Nephron (organoid): ENCODE measurements around the gene CRADD.
A peak's percentile ranks its signal among the peaks of the same experiment; 100 is the strongest.

Source experiments
- H3K27ac Mint-ChIP-seq, 3 experiments: 2 replicates each; pipeline ENCODE4 v1.8.0; 2020; ENCODE audit warnings: mixed read lengths in 3 of 3, mild to moderate bottlenecking in 2 of 3, moderate library complexity in 1 of 3
- H3K27me3 Mint-ChIP-seq: 2 replicates; pipeline ENCODE4 v1.8.0; 2021; ENCODE audit warnings: low read depth, mild to moderate bottlenecking, moderate library complexity, mixed read lengths
- H3K36me3 Mint-ChIP-seq: 2 replicates; pipeline ENCODE4 v1.8.0; 2020; ENCODE audit warnings: low read depth, mixed read lengths
- H3K4me1 Mint-ChIP-seq: 2 replicates; pipeline ENCODE4 v1.8.0; 2020; ENCODE audit warnings: mixed read lengths
- H3K4me3 Mint-ChIP-seq, 3 experiments: 2 replicates each; pipeline ENCODE4 v1.8.0; 2020; ENCODE audit warnings: mild to moderate bottlenecking in 3 of 3, mixed read lengths in 3 of 3, moderate library complexity in 2 of 3
- H3K9me3 Mint-ChIP-seq: 2 replicates; pipeline ENCODE4 v1.8.0; 2020; ENCODE audit warnings: mixed read lengths
- CTCF ChIP-seq, 3 experiments: fragments of 200-600 bp; sonication (generic); IDR thresholded peaks; one replicate each; pipeline ENCODE4 v1.5.0; 2021; ENCODE audit warnings: antibody characterized with exemption in 3 of 3; ENCODE audit not compliant: unreplicated experiment in 3 of 3

The CRADD gene

GRCh38 chr12:93825931-93826555 is 148.9 kb downstream of the CRADD start:
- Mint-ChIP-seq H3K27ac (no peak overlapping the region), H3K4me3 (peak overlapping the region; percentile 11 to 31 (median 15)), H3K4me1 (peaks cover 23% of the 10 kb centered on the region), H3K36me3 (no peaks in the 10 kb centered on the region), H3K9me3 (no peaks in the 10 kb centered on the region), H3K27me3 (peaks cover 10% of the 10 kb centered on the region)
- TF ChIP-seq CTCF (IDR thresholded peaks at IDR 0.05; ENCODE audit: unreplicated experiment in 3 of 3) = no peak

- Mint-ChIP-seq H3K4me1 (peaks cover 25% of the 10 kb centered on the region), H3K36me3 (no peaks in the 10 kb centered on the region), H3K27me3 (peaks cover 9% of the 10 kb centered on the region), H3K4me3 (no peak overlapping the region), H3K9me3 (no peaks in the 10 kb centered on the region), H3K27ac (peak overlapping the region in 1 of 3 experiments; percentile 26)
- no peak for TF ChIP-seq CTCF (IDR thresholded peaks at IDR 0.05; ENCODE audit: unreplicated experiment in 3 of 3)
Observed at GRCh38 chr12:93827179-93827578, 150.0 kb downstream of the CRADD start.

GRCh38 chr12:93827669-93828068 is 150.5 kb downstream of the CRADD start:
- TF ChIP-seq CTCF (IDR thresholded peaks at IDR 0.05; ENCODE audit: unreplicated experiment in 3 of 3) = no peak
- Mint-ChIP-seq H3K4me3 (no peak overlapping the region), H3K27me3 (peaks cover 9% of the 10 kb centered on the region), H3K27ac (peak overlapping the region in 1 of 3 experiments; percentile 9), H3K4me1 (peaks cover 27% of the 10 kb centered on the region), H3K9me3 (no peaks in the 10 kb centered on the region), H3K36me3 (no peaks in the 10 kb centered on the region)

- Mint-ChIP-seq H3K4me1 (peaks cover 33% of the 10 kb centered on the region), H3K27ac (peak overlapping the region in 1 of 3 experiments; percentile 11), H3K9me3 (no peaks in the 10 kb centered on the region), H3K27me3 (peaks cover 9% of the 10 kb centered on the region), H3K36me3 (no peaks in the 10 kb centered on the region), H3K4me3 (no peak overlapping the region)
- TF ChIP-seq CTCF (IDR thresholded peaks at IDR 0.05; ENCODE audit: unreplicated experiment in 3 of 3) = no peak
Observed at GRCh38 chr12:93829016-93829415, 151.8 kb downstream of the CRADD start.

- Mint-ChIP-seq H3K4me3 (no peak overlapping the region), H3K9me3 (no peaks in the 10 kb centered on the region), H3K4me1 (peaks cover 33% of the 10 kb centered on the region), H3K36me3 (peaks cover 6% of the 10 kb centered on the region), H3K27me3 (peaks cover 16% of the 10 kb centered on the region), H3K27ac (peak overlapping the region in 1 of 3 experiments; percentile 19)
- no peak for TF ChIP-seq CTCF (IDR thresholded peaks at IDR 0.05; ENCODE audit: unreplicated experiment in 3 of 3)
Observed at GRCh38 chr12:93831374-93831773, 154.2 kb downstream of the CRADD start.

- Mint-ChIP-seq H3K4me3 (no peak overlapping the region), H3K27ac (peak overlapping the region in 2 of 3 experiments; percentile 9 to 59), H3K36me3 (peaks cover 6% of the 10 kb centered on the region), H3K4me1 (peaks cover 38% of the 10 kb centered on the region), H3K27me3 (peaks cover 16% of the 10 kb centered on the region), H3K9me3 (no peaks in the 10 kb centered on the region)
- no peak for TF ChIP-seq CTCF (IDR thresholded peaks at IDR 0.05; ENCODE audit: unreplicated experiment in 3 of 3)
Observed at GRCh38 chr12:93832131-93832530, 155.0 kb downstream of the CRADD start.
